CMK (cell line): Measurements from ENCODE around the gene JARID2.

Experiments
- DNase-seq: peaks from one replicate; pipeline ENCODE4 v3.0.0-alpha.2; 2010; ENCODE audit warnings: low read depth

JARID2 gene

GRCh38 chr6:15549371-15549770 lies 303.5 kb downstream of the JARID2 start:
- DNase-seq: no peak

GRCh38 chr6:15550546-15551123 lies 304.8 kb downstream of the JARID2 start:
- no peak for DNase-seq

- no peak for DNase-seq
Measured at GRCh38 chr6:15551262-15551661, 305.4 kb downstream of the JARID2 start.

- no peak for DNase-seq
Measured at GRCh38 chr6:15551798-15552197, 305.9 kb downstream of the JARID2 start.

GRCh38 chr6:15553031-15553430 lies 307.2 kb downstream of the JARID2 start:
- no peak for DNase-seq

GRCh38 chr6:15553736-15554294 lies 307.9 kb downstream of the JARID2 start:
- no peak for DNase-seq

- no peak for DNase-seq
Measured at GRCh38 chr6:15554728-15555100, 308.8 kb downstream of the JARID2 start.

GRCh38 chr6:15555101-15556038 lies 309.5 kb downstream of the JARID2 start:
- DNase-seq: peak; percentile 70

- no peak for DNase-seq
Measured at GRCh38 chr6:15556711-15557110, 310.8 kb downstream of the JARID2 start.

- no peak for DNase-seq
Measured at GRCh38 chr6:15557174-15557573, 311.3 kb downstream of the JARID2 start.

- DNase-seq: no peak
Measured at GRCh38 chr6:15560713-15561112, 314.8 kb downstream of the JARID2 start.

GRCh38 chr6:15561447-15562199 lies 315.8 kb downstream of the JARID2 start:
- no peak for DNase-seq

GRCh38 chr6:15562977-15563376 lies 317.1 kb downstream of the JARID2 start:
- DNase-seq: no peak

- peak; percentile 73 for DNase-seq
Measured at GRCh38 chr6:15569035-15569995, 323.4 kb downstream of the JARID2 start.

- DNase-seq: no peak
Measured at GRCh38 chr6:15570171-15570570, 324.3 kb downstream of the JARID2 start.
